NT2/D1 (cell line): ENCODE data around the gene NOTO.
"Not testable (repeated sequence)": the region's sequence is repeated elsewhere in the genome, so short reads cannot be mapped to it uniquely, and the experiment has no call there.

ENCODE experiments used
- SUZ12 ChIP-seq: IDR thresholded peaks from 2 replicates; pipeline ENCODE4 v1.6.1; 2011; ENCODE audit not compliant: insufficient read length, insufficient read depth; ENCODE audit errors: extremely low read depth
- YY1 ChIP-seq: IDR thresholded peaks from 2 replicates; pipeline ENCODE4 v1.6.1; 2011; ENCODE audit not compliant: insufficient read length, insufficient read depth
- ZNF274 ChIP-seq: IDR thresholded peaks from 2 replicates; pipeline ENCODE4 v1.6.1; 2011; ENCODE audit warnings: mild to moderate bottlenecking, low read depth, low read length

DNA sequence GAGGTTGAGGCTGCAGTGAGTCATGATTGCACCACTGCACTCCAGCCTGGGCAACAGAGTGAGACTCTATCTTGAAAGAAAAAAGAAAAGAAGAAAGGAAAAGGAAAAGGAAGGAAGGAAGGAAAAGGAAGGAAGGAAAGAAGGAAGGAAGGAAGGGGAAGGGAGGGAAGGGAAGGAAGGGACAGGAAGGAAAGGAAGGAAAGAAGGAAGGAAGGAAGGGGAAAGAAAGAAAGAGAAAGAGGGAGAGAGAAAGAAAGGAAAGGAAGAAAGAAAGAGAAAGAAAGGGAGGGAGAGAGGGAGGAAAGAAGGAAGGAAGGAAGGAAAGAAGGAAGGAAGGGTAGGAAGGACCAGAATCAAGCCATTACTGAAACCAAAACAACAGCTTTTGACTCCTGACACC is 34.0 kb upstream of the NOTO start:
- TF ChIP-seq ZNF274, YY1, SUZ12: not testable (repeated sequence)
